NCI-H82 treated with DMSO at 0.1 percent for 48 hours (cell line): ENCODE data around the gene ZPBP2.
"Not testable (repeated sequence)": the region's sequence is repeated elsewhere in the genome, so short reads cannot be mapped to it uniquely, and the experiment has no call there.

Source experiments
- DNase-seq: peaks from one replicate; lab custom pipeline; 2025; ENCODE audit not compliant: unreplicated experiment; lab: John Stamatoyannopoulos, UW

Gene ZPBP2

GRCh38 chr17:39867880-39868553 is at the start of gene ZPBP2:
Gene ZPBP2 (plus strand): TSS chr17:39868202. CDS start chr17:39868355, 153 bp downstream.
- DNase-seq: no peak

- DNase-seq: no peak
Measured at GRCh38 chr17:39818358-39819000, 49.5 kb upstream of the ZPBP2 start.

GRCh38 chr17:39820541-39820940 is 47.5 kb upstream of the ZPBP2 start:
- no peak for DNase-seq

- DNase-seq: no peak
Measured at GRCh38 chr17:39820987-39821386, 47.0 kb upstream of the ZPBP2 start.

GRCh38 chr17:39822051-39822451 is 46.0 kb upstream of the ZPBP2 start:
- DNase-seq: no peak

- DNase-seq: no peak
Measured at GRCh38 chr17:39823407-39824054, 44.5 kb upstream of the ZPBP2 start.

GRCh38 chr17:39826334-39826733 is 41.7 kb upstream of the ZPBP2 start:
- no peak for DNase-seq

GRCh38 chr17:39828443-39828842 is 39.6 kb upstream of the ZPBP2 start:
- DNase-seq: no peak

- no peak for DNase-seq
Measured at GRCh38 chr17:39831588-39831987, 36.4 kb upstream of the ZPBP2 start.

GRCh38 chr17:39834017-39834416 is 34.0 kb upstream of the ZPBP2 start:
- no peak for DNase-seq

GRCh38 chr17:39835038-39835786 is 32.8 kb upstream of the ZPBP2 start:
- DNase-seq: no peak

- DNase-seq: no peak
Measured at GRCh38 chr17:39836117-39836516, 31.9 kb upstream of the ZPBP2 start.

GRCh38 chr17:39838057-39838456 is 29.9 kb upstream of the ZPBP2 start:
- no peak for DNase-seq

- DNase-seq: no peak
Measured at GRCh38 chr17:39838784-39839183, 29.2 kb upstream of the ZPBP2 start.

- no peak for DNase-seq
Measured at GRCh38 chr17:39841134-39841683, 26.8 kb upstream of the ZPBP2 start.

GRCh38 chr17:39845052-39845846 is 22.8 kb upstream of the ZPBP2 start:
- no peak for DNase-seq

- DNase-seq: no peak
Measured at GRCh38 chr17:39846205-39846604, 21.8 kb upstream of the ZPBP2 start.

- no peak for DNase-seq
Measured at GRCh38 chr17:39848600-39848999, 19.4 kb upstream of the ZPBP2 start.

- not testable (repeated sequence) for DNase-seq
Measured at GRCh38 chr17:39850186-39850585, 17.8 kb upstream of the ZPBP2 start.

- DNase-seq: no peak
Measured at GRCh38 chr17:39852239-39852638, 15.8 kb upstream of the ZPBP2 start.
